SK-N-MC (cell line): Measurements from ENCODE around the gene PRIMPOL.

Experiments used
- EZH2 ChIP-seq: fragments of 200-600 bp; sonication (generic); IDR thresholded peaks from one replicate; pipeline ENCODE4 v1.6.1; 2017; ENCODE audit warnings: antibody characterized with exemption
- FOXP2 ChIP-seq: optimal IDR thresholded peaks from 2 replicates; pipeline ENCODE3; 2011; ENCODE audit warnings: mild to moderate bottlenecking, moderate library complexity; ENCODE audit not compliant: insufficient read depth; ENCODE audit errors: extremely low read length, control extremely low read depth
- POLR2AphosphoS5 ChIP-seq: IDR thresholded peaks from 2 replicates; pipeline ENCODE4 v1.6.1; 2012; ENCODE audit warnings: mild to moderate bottlenecking, low read depth, low read length, borderline replicate concordance

- TF ChIP-seq POLR2AphosphoS5 (no peak), EZH2 (no peak), FOXP2 (no peak)
Observed at GRCh38 chr4:184680698-184681097, 31.2 kb downstream of the PRIMPOL start.
